B cell (primary cell): ENCODE measurements around the gene SSR3. TPM values are rescaled to one million over a fixed set of nuclear protein-coding genes. Genes with fewer than 3 reads are reported as not detected.

ENCODE experiments used
- ATAC-seq: fragments of 200-7000 bp; cut with Tn5 transposase; one replicate; pipeline ENCODE4 v1.10.0; 2021; ENCODE audit warnings: low read depth, mild to moderate bottlenecking, moderate number of reproducible peaks, moderate library complexity
- CTCF ChIA-PET: fragments of 350-600 bp; sonication (Branson Sonifier 250); formaldehyde crosslinking; loops from one replicate; lab custom pipeline; 2021; ENCODE audit warnings: antibody characterized with exemption, inconsistent platforms; lab: Charles Lee
- POLR2A ChIA-PET: fragments of 350-600 bp; sonication (Branson Sonifier 250); formaldehyde crosslinking; loops from one replicate; lab custom pipeline; 2021; ENCODE audit warnings: antibody characterized with exemption; lab: Charles Lee
- DNase-seq: peaks from one replicate; pipeline ENCODE4 v3.0.0; 2013
- H2AFZ ChIP-seq: 2 replicates; pipeline ENCODE4 v1.6.1; 2012; ENCODE audit warnings: mild to moderate bottlenecking, low read depth, low read length; ENCODE audit not compliant: insufficient read depth, poor library complexity, severe bottlenecking
- H3K27ac ChIP-seq, 2 donors: 1 replicate in 1 of 2; 2 replicates in 1 of 2; pipeline ENCODE4 v1.5.1; 2012 to 2013; ENCODE audit warnings: low read length in 2 of 2, mild to moderate bottlenecking in 2 of 2, moderate library complexity in 1 of 2
- H3K27me3 ChIP-seq, 4 experiments: fragments of 200-600 bp in 1 of 4; sonication (generic) in 1 of 4; replicated peaks in 1 of 4; 1 replicate in 2 of 4; 2 replicates in 2 of 4; pipeline versions ENCODE4 v1.6.1 to v1.7.0; 2013 to 2016; ENCODE audit warnings: low read length in 3 of 4, mild to moderate bottlenecking in 2 of 4, mixed read lengths in 1 of 4, moderate library complexity in 1 of 4; ENCODE audit not compliant: insufficient read depth in 4 of 4, control insufficient read depth in 3 of 4; ENCODE audit errors: control extremely low read depth in 1 of 4
- H3K36me3 ChIP-seq, 2 experiments: replicated peaks in 1 of 2; 1 replicate in 1 of 2; 2 replicates in 1 of 2; pipeline versions ENCODE4 v1.6.1 to v1.7.1; 2013; ENCODE audit warnings: low read length in 1 of 2; ENCODE audit not compliant: insufficient read depth in 2 of 2, control insufficient read depth in 1 of 2; ENCODE audit errors: control extremely low read depth in 1 of 2, extremely low read depth in 1 of 2
- H3K4me1 ChIP-seq, 2 donors: fragments of 200-600 bp in 1 of 2; sonication (generic) in 1 of 2; 1 replicate in 1 of 2; 2 replicates in 1 of 2; pipeline versions ENCODE4 v1.5.1 to v1.6.1; 2013 to 2017; ENCODE audit warnings: low read length in 2 of 2; ENCODE audit not compliant: control insufficient read depth in 2 of 2, insufficient read depth in 2 of 2
- H3K4me2 ChIP-seq: replicated peaks from 2 replicates; pipeline ENCODE3; 2012; ENCODE audit warnings: mild to moderate bottlenecking, low read depth, low read length; ENCODE audit not compliant: poor library complexity, severe bottlenecking
- H3K4me3 ChIP-seq, 5 experiments: fragments of 200-600 bp in 1 of 5; sonication (generic) in 1 of 5; 1 replicate in 3 of 5; 2 replicates in 2 of 5; pipeline versions ENCODE4 v1.5.1 to v1.7.0; 2011 to 2016; ENCODE audit warnings: low read length in 4 of 5, mild to moderate bottlenecking in 4 of 5, low read depth in 2 of 5, control low read depth in 1 of 5, moderate library complexity in 1 of 5; ENCODE audit not compliant: insufficient read depth in 1 of 5; ENCODE audit errors: control extremely low read depth in 1 of 5, extremely low read depth in 1 of 5
- H3K79me2 ChIP-seq: fragments of 200-600 bp; sonication (generic); one replicate; pipeline ENCODE4 v1.6.0; 2016; ENCODE audit warnings: low read length; ENCODE audit not compliant: control insufficient read depth, insufficient read depth
- H3K9ac ChIP-seq: fragments of 200-600 bp; sonication (generic); 2 replicates; pipeline ENCODE4 v1.6.1; 2017; ENCODE audit warnings: mild to moderate bottlenecking, low read length, moderate library complexity
- H3K9me3 ChIP-seq, 3 donors: one replicate each; pipeline versions ENCODE4 v1.6.1 to v1.7.1; 2013; ENCODE audit warnings: low read length in 2 of 3; ENCODE audit not compliant: control insufficient read depth in 2 of 3, insufficient read depth in 1 of 3; ENCODE audit errors: control extremely low read depth in 1 of 3
- H4K20me1 ChIP-seq: 2 replicates; pipeline ENCODE4 v1.6.0; 2012; ENCODE audit warnings: mild to moderate bottlenecking, low read length; ENCODE audit not compliant: insufficient read depth, control insufficient read depth, poor library complexity, severe bottlenecking
- H3K27ac Mint-ChIP-seq: one replicate; pipeline ENCODE4 v1.8.0; 2021; ENCODE audit warnings: mixed read lengths
- H3K27me3 Mint-ChIP-seq: one replicate; pipeline ENCODE4 v1.8.0; 2021; ENCODE audit warnings: mixed read lengths
- H3K4me1 Mint-ChIP-seq: one replicate; pipeline ENCODE4 v1.8.0; 2021; ENCODE audit warnings: mixed read lengths
- H3K4me3 Mint-ChIP-seq: one replicate; pipeline ENCODE4 v1.8.0; 2021; ENCODE audit warnings: mixed read lengths
- H3K9me3 Mint-ChIP-seq: one replicate; pipeline ENCODE4 v1.8.0; 2022; ENCODE audit warnings: mixed read lengths; ENCODE audit not compliant: insufficient read depth
- CTCF ChIP-seq: fragments of 200-600 bp; IDR thresholded peaks from one replicate; pipeline ENCODE4 v1.8.0; 2022; ENCODE audit warnings: antibody characterized with exemption, mild to moderate bottlenecking
- EZH2 ChIP-seq: IDR thresholded peaks from 2 replicates; pipeline ENCODE4 v1.6.1; 2012; ENCODE audit warnings: borderline replicate concordance, low read depth, mild to moderate bottlenecking, moderate library complexity, low read length; ENCODE audit not compliant: insufficient read depth, poor library complexity, severe bottlenecking
- WGBS: methylation state at CpG from one replicate; pipeline ENCODE4 v1.1.5; 2013; ENCODE audit warnings: missing lambda C conversion rate; ENCODE audit not compliant: insufficient coverage; 5-methylcytosine and 5-hydroxymethylcytosine counted together
- intact Hi-C: fragments of 100-400 bp; cut with micrococcal nuclease; formaldehyde crosslinking; loops from one replicate; pipeline ENCODE4 v1.10.0; 2022
- polyA plus RNA-seq: library from polyadenylated mRNA; depleted of rRNA; stranded (reverse); fragments of >200 nt; gene quantifications from 2 replicates; pipeline ENCODE4 v1.2.3, GENCODE V29; 2012
- total RNA-seq, 2 donors: library from RNA; stranded (reverse); fragments of 120-200 nt in 1 of 2; gene quantifications; 1 replicate in 1 of 2; 2 replicates in 1 of 2; pipeline versions ENCODE4 v1.2.3 to v1.2.4, GENCODE V29; 2013 to 2022

Gene SSR3
- total and polyA plus RNA-seq, 2 donors (not counting 1 experiment from before 2014, with no cell fraction given), result 17.5 to 69.2 TPM

GRCh38 chr3:156561533-156561932, 6.6 kb upstream of the SSR3 start:
- ChIA-PET POLR2A (no interaction called here), CTCF (no interaction called here)
- H3K4me2 ChIP-seq, result no peak overlapping the region
- no peaks in the 10 kb centered on the region for H3K79me2 ChIP-seq
- intact Hi-C loops, result no loop called here
- H3K9me3 ChIP-seq, result no peaks in the 10 kb centered on the region
- Mint-ChIP-seq H3K4me1 (no peaks in the 10 kb centered on the region), H3K9me3 (no peaks in the 10 kb centered on the region), H3K27ac (no peak overlapping the region), H3K4me3 (no peak overlapping the region), H3K27me3 (peaks cover 8% of the 10 kb centered on the region)
- no peak for TF ChIP-seq CTCF
- no peak for TF ChIP-seq EZH2
- H3K36me3 ChIP-seq, result no peaks in the 10 kb centered on the region
- H3K4me1 ChIP-seq, result no peaks in the 10 kb centered on the region
- WGBS, result 100% methylated on average over 1 of the region's 2 CpGs
- no peaks in the 10 kb centered on the region for H4K20me1 ChIP-seq
- no peak overlapping the region for H3K4me3 ChIP-seq
- H2AFZ ChIP-seq, result no peak overlapping the region
- no peak overlapping the region for H3K27ac ChIP-seq
- H3K9ac ChIP-seq, result no peak overlapping the region
- DNase-seq (no peak), ATAC-seq (no peak)
- H3K27me3 ChIP-seq, result peaks cover 0 to 6% (median 3%) of the 10 kb centered on the region in 4 experiments

- no peak for TF ChIP-seq EZH2
- no peak for TF ChIP-seq CTCF
- Histone ChIP-seq H3K27ac (no peak overlapping the region), H4K20me1 (no peaks in the 10 kb centered on the region), H3K4me3 (no peak overlapping the region), H3K9ac (no peak overlapping the region), H3K79me2 (peaks cover 5% of the 10 kb centered on the region), H3K27me3 (peaks cover 0 to 6% (median 3%) of the 10 kb centered on the region in 4 experiments), H3K4me2 (no peak overlapping the region), H3K9me3 (no peaks in the 10 kb centered on the region), H2AFZ (no peak overlapping the region), H3K36me3 (no peaks in the 10 kb centered on the region), H3K4me1 (peaks cover 5 to 6% of the 10 kb centered on the region in 2 donors)
- Mint-ChIP-seq H3K4me1 (peaks cover 10% of the 10 kb centered on the region), H3K27me3 (peaks cover 8% of the 10 kb centered on the region), H3K4me3 (no peak overlapping the region), H3K9me3 (no peaks in the 10 kb centered on the region), H3K27ac (no peak overlapping the region)
- no CpG with 5 or more reads among the region's 1 CpG for WGBS
- intact Hi-C loops, result loop anchor here (5.0 kb wide), 1 partner anchor 687 kb away; the partner anchor contains the start of gene GMPS
- CTCF ChIA-PET, result no interaction called here
- ATAC-seq (no peak), DNase-seq (no peak)
- POLR2A ChIA-PET, result no interaction called here
Measured at GRCh38 chr3:156559321-156559720, 4.4 kb upstream of the SSR3 start.
